HG03342 (cell line): ENCODE data around the gene SPACA7.

Source experiments
- ATAC-seq: cut with Tn5 transposase; IDR thresholded peaks from one replicate; pipeline ENCODE4 v1.9.1; 2021; ENCODE audit warnings: mild to moderate bottlenecking, moderate library complexity; ENCODE audit not compliant: unreplicated experiment

Gene SPACA7, protein sequence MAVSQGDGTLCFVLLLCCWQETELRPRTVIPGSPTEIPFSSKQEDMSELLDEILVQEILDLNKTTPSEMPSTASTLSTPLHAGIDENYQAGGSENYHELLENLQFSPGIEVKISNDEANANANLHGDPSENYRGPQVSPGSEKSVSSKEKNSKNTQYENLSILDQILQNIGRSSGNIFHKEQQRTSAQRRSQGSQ

DNA sequence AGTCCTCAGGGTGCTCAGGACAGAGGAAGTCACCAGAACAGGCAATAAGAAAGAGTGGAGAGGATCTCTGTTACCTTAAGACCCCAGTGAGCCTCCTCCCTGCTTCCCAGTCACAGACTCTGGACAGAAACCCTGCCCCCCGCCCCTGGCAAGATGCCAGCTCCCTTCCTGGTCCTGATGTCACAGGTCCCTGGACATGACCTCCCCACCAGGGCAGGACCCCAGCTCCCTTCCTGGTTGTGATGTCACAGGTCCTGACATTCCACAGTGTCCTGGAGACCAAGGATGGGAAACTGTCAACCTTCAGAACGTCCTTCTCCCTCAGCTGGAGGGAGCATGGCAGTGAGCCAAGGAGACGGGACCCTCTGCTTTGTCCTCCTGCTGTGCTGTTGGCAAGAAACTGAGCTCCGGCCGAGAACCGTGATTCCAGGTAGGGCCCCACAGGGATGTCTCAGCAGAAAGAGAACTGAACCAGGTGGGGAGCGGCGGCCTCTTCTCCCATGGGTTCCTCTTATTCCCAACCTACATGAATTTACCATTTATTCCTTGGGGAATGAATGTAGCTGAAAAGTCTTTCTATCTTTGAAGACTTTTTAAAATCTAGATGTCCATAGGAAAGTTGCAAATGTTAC, at the start of gene SPACA7:
Gene SPACA7, plus strand, starts transcription at position 306 of the 632 bp plus-strand sequence. Its CDS starts 31 bp downstream, at position 337.
- no peak for ATAC-seq

DNA sequence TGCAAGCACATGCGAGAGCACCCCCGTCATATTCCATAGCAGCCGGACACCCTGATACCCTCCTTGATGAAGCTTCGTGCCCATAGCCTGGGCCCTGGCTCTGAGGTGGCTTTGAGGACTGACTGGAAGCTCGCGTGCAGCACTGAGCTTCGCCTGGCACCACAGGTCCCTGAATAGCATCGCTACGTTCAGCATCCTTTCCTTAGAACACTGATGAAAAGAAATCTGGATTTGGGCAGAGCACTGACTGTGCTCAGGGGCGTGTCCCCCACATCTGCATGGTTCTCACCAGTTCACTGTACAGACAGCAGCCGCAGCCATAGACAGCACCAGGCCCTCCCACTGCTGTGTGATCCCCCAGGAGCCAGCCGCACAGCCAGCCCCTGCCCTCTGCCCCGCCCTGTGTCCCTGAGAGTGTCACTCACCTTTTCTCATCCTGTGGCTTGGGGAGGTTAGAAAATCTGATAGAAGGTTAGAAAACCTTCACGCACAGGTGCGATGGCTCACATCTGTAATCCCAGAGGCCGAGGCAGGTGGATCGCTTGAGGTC, 49.3 kb upstream of the SPACA7 start:
- ATAC-seq, result no peak

DNA sequence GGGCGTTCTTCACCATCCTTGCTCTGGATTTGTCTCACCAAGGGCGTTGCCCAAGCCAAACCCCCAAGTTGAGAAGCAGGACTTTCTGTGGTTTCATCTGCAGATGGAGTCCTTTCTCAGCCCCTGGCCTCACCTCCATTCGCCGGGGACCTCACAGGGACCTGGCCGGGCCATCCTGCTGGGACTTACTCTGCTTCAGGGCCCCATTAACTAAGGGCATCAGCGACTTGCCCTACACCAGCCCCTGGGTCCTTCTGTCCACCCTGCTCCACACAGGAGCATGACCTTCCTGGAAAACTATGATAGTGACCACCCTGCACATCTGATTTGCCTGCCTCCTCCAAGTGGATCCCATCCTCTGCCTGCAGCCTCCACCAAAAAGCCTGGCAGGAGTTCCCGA, 47.2 kb upstream of the SPACA7 start:
- ATAC-seq, result no peak

DNA sequence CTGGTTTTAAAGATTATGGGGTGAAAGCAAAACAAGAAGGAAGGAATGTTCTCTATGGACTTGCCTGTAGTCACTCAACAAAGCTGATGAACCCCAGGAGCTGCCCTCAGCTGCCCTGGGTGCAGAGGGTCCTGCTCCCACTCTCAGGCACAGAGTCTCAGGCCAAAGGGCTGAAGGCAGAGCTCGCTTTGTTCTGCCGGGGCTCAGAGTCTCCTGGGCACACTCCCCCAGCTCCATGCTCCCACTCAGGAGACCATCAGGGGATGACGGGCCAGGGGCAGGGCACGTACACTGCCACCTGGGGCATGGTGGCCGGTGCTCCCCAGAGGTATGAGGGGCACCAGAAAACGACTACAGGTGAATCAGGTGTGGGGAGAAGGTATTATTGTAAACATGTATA, 46.8 kb upstream of the SPACA7 start:
- no peak for ATAC-seq

DNA sequence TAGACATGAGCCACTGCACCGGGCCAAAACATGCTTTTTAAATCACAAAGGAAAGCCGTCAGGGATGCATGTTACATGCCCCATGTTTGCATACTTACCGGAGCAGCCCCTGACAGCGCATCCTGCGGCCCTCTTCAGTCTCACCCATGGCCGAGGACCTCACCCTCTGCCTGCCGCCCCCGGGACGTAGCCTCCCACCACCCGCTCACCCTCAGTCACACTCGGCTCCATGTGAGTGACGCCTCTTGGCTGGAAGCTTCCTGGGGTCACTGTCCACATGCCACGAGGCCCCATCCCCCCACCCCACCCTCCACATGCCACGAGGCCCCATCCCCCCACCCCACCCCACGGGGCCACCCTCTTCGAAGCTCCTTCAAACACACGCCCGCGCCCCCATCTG, 46.1 kb upstream of the SPACA7 start:
- no peak for ATAC-seq

DNA sequence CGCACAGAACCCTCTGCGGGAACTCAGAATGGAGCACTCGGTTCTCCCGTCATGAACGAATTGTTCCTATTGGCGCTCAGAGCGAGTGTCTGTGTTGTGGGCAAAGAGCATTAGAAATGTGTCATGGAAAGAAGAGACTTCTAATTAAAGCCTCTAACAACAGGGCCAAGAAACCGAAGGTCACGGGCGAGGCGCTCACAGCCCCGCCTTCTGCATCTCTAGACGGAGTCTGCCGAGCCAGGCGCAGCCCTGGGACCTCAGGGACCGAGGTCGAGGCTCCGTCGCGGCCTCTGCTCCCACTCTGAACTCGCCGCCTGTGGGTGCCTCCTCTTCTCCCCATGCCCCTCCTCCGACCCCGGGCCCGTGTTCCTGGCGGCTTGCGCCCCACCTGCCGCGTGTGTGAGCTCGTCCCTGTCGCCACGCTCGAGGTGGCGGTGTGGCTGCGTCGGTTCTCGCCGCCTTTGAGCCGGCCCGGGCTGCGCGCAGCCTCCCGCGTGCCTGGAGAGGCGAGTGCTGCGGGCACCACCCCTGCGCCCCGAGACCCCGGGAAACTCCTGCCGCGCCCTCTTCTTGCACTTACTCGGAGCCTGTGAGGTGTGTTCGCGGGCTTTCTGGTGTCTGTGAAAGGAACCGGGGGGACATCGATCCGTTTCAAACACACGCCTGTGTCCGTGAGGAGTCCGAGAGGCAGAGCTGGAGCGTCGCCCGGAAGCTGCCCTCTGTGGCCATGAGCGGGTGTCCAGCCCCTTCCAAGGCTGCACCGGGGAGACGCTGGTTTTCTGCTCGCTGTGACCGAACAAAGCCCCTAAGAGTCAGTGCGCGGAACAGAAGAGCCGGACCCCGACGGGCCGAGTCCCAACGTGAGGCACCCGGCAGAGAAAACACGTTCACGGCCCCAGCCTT, 45.4 kb upstream of the SPACA7 start:
- no peak for ATAC-seq

DNA sequence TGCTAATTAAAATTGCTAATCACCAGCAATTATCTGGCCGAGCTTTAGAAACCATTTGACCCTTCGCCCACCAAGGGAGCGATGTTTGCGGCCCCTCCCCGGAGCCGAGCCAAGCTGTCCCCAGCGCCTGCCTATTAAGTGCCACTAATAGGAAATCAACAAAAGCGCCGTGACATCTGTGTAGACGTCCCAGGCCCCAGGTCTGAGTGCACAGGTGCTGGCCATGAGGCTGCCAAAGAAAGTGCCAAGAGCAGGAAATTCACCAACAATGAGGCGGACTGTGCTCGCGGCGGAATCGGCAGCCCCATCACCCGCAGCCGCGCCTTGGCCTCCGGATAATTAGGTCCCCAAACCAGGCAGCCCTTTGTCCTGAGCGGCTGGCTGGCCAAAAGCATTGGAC, 44.5 kb upstream of the SPACA7 start:
- ATAC-seq, result no peak

DNA sequence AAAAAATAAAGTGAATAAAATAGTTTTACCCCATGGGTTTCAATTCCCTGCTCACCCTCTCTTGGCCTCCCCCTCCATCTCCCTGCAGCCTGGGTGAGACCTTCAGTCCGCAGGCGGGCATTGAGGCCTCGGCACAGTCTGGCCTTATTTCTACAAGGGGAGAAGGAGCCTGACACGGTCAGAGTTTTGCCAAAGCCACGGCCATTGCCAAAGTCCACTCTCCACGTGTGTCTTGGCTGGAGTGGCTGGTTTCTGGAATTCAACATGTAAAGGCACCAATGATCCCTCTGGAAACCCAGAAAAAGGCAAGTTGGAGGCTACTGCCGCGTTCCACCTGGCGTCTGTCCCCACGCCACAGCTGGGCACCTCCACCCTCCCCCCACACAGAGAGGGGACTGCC, 43.4 kb upstream of the SPACA7 start:
- no peak for ATAC-seq

DNA sequence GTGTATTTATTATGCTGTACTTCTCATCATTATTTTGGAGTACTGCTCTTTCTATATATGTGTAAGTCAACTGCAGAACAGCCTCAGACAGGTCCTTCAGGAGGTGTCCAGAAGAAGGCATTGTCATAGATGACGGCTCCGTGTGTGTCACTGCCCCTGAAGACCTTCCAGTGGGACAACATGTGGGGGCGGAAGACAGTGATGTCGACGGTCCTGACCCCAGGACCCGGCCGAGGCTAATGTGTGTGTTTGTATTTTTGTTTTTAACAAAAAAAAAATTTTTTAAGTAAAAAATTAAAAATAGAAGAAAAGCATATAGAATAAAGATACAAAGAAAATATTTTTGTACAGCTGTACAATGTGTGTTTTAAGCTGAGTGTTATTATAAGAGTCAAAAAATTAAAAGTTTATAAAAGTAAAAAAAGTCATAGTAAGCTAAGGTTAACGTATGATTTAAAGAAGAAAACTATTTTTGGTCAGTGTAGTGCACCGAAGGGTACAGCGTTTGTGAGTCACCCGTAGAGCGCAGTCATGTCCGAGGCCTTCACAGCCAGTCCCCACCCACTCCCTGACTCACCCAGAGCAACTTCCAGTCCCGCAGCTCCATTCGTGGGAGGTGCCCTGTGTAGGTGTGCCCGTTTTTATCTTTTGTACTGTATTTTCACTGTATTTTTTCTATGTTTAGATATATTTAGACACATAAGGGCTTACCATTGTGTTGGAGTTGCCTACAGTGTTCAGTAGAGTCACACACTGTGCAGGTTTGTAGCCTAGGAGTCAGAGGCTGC, 42.2 kb upstream of the SPACA7 start:
- no peak for ATAC-seq

DNA sequence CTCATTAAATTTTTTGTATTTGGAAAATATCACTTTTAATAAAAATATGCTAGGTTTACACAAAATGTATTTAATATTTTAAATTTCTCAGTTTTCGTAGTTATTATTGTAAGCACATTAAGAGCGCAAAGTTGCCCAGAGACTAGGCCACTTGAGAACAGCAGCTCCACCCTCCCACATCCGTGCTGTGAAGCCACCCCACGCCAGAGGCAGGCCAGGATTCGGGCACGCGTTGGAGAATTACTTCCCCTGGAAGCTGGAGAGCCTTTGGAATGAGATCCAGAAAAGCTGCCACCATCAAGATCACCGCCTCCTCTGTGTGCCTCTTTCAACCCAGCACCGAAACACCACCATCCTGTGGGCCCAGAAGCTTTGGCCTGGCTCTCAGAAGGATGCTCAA, 41.0 kb upstream of the SPACA7 start:
- ATAC-seq, result no peak

DNA sequence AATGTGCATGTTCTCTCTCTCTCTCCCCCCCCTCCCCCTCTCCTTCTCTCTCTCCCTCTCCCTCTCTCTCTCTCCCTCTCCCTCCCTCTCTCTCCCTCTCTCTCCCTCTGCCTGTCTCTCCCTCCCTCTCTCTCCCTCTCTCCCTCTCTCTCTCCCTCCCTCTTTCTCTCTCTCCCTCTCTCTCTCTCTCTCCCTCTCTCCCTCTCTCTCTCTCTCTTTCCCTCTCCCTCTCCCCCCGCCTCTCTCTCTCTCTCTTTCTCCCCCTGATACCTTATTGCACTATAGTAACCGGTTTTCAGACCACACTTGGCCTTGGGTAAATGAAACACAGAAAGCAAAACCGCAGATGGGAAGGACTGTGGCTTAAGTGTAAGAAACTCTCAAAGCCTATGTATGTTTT, 34.7 kb upstream of the SPACA7 start:
- no peak for ATAC-seq

DNA sequence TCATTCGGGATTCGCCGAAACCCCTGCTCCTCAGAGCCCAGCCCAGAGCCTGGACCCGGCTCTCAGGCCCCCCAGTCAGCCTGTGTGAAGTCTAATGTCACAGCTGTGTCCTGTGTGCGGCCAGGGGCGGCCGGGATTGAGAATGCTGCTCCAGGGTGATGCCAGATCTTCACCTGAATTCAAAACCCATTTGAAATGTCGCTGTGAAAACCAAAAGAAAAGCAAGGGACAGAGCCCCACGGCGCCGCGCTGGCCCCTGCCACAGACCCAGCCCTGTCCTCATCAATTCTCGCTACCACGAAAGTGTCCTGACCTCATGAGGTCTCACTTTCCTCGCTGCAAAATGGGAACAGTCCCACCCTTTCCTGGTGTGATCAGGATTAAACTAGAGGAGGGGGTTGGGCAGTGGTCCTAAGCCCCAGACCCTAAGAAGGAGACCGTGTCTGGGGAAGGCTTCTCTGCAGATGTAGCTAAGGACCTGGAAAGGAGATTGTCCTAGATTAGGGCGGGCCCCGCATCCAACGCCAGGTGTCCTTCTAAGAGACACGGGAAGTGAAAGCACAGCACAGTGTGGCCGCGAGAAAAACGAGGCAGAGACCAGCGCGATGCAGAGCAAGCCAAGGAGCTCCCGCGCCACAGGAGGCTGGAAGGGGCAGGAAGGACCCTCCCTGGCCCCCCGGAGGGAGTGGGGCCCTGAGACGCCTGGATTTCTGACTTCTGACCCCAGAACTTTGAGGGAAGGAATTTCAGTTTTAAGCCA, 34.0 kb upstream of the SPACA7 start:
- no peak for ATAC-seq

DNA sequence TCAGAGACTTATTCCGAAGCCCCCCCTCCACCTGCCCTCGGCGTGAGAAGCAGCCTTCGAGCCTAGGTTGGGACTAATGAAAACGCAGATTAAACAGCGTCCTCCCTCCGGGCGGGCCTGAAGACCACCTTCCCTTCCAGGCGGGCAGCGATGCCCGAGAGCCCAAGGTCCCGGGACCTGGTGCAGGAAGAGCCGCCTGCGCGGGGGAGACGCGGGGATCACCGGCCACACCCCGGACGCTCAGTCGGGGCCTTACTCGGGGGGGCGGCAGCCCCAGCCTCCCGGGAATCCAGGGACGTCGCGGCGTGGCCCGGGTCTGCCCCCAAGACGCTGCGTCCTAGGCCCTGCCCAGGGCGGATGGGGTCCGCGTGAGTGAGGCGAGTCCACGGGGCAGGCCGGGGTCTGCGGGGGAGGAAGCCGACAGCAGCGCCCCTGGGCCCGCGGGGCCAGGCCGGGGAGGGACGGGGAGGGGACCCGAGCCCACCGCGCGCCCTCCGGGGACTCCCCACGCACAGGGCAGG, 33.3 kb upstream of the SPACA7 start:
- no peak for ATAC-seq

DNA sequence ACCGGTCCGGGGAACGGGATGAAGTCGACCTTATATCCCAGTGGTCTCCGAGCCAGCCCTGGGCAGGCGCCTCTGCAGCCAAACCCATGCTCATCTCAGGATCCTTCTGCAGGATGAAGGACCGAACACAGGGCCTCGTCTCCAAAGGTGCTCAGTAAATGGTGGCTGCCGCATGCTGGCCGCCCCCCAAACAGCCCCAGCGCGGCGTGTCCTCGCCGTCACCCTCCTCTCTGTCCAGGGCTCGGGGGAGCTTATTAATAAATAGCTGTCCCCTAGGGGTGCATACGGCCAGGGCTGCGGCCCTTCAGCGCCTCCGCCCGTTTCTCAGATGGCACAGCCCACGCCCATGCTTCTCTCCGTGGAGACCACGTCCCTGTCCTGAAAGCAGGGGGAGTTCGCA, 32.6 kb upstream of the SPACA7 start:
- no peak for ATAC-seq

DNA sequence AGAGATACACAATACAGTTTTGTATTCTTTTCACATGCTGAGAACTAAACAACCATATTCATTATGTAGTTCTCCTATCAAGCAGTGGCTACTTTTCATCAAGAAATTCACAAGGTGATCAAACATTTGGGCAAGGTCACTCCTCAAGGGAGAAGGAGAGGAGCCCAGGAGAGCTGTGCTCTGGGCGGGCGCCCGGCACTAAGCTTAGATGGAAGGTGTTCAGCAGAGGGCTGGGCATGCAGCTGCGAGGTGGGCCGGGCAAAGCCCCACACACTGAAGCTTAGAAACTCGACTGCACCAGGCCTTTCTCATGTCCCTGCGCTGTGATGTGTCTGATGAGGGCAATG, 30.4 kb upstream of the SPACA7 start:
- ATAC-seq, result no peak

DNA sequence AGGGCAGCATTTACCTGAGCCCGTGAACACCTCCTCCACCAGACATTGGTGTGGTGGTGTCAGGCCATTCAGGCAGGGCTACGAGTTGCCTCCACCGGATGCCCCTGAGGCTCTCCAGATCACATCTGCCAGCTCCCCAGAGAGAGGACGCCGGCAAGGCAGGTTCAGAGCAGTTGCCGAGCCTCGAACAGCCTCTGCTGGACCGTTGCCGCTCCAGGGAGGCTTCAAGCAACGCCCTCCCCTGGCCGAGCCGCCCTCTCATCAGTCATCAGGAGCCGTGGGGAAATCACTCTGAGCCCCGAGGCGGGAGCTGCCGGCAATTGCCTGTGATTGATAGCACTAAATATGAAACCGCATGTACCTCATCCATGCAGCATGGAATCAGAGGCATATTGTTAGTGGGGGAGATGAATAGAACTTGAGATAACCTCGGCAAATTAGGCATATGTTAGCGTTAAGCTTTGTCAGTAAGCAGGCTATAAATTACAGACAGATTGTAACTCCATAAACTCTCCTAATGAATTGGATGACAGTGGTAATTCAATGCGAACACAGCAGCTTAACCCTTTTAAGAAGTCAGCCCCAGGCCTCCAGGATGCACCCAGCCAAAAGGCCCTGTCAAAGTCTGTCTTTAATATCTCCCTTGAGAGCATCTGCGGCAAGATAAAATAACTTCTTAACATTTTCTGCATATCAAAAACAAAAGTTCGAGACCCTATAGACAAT, 29.8 kb upstream of the SPACA7 start:
- ATAC-seq, result no peak

DNA sequence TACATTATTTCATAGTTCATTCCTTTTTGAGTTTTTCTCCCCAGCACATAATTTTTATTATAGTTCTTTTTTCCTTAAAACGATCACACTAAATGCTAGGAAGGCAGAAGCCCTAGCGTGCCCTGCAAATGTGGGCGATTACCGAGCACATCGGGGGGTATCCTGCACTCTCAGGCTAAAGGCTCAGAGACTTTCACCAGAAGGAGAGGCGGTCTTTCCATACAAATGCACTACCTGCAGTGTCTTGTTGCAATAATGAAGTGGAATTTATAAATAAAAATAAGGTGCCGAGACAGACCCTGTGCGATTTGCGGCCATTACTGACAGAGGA, 29.3 kb upstream of the SPACA7 start:
- ATAC-seq, result no peak

DNA sequence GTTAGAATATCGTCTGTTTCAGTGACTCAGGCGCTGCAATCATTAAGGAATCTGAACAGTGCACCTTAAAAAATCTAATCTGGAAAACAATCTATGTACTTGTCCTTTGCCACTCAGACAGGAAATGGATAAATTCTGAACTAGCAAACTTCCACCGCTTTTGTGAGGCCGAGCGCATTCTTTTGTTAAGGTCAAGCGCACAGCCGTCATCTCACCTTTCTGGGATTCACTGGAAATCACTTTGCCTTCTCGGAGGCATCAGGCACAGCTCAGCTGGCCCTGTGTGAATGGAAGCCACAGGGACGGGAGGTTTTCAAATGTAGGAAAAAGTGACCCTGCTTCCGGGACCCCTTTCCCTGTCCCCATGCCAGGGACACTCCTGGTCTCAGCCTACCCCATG, 28.2 kb upstream of the SPACA7 start:
- ATAC-seq, result no peak

DNA sequence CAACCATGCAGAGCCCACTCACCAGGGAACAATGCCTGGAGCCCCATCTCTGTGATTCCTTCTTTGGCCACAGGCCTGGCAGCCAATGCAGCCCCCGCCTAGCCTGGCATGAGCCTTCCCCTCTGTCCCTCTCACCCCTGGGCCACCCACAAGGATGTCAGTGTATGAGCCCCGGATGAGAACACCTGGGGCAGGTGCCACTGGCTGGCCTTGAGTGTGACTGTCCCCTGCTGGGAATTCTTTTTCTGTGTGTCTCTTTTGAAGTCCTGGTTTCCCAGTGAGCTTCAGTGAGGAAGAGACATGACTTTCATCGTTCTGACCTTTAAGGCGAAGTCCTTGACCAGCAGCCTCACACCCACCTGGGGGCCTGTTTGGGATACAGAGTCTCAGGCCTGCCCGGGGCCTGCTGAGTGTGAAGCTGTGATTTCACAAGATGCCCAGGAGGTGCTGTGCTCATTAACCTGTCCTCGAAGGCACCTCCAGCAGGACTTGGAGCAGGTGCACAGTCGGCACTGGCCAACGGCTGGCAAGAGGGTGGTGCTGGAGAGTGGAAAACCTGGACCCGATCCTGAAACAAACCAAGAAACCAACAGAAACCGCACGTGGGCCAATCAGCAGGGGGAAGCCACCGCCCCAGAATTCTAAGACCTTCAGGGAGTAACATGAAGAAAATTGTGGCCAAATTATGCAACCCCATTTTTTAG, 27.4 kb upstream of the SPACA7 start:
- no peak for ATAC-seq
